ENCODE measurements around the gene VGLL4.

DNA sequence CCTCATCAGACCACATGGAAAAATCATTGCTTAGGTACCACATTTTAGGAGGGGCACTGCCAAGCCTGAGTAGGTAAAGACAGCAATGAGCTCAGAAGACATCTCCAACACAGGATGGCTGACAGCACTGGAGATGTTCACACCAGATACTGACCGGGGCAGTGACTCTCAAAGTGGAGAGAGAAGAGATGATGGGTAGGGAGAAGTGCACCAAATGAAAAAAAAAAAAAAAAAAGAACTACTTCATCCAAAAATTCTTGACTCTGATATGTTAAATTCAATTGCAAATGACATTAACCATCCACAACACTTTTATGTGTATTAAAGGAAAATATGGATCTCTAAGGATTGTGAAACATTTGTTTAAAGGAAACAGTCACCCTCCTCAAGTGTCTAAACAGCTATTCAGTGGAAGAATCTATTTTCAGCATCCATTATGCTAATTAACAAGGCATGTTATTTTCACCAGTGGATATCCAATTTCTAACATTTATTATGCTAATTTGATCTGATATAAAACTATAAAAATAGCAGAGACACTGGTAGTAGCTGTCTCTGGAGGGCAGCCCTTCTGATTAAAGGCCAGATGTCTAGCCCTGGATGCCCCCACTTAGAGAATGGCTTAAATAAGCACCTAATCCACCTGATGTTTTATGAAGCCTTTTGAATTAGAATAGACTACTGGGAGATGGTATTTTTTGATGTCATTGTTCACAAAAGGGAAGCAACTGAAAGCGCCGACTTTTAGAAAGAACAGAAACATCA is 48.2 kb upstream of the VGLL4 start:
- TF ChIP-seq EZH2phosphoT487 (IDR thresholded peaks at IDR 0.05; ENCODE audit: insufficient read depth, low read depth) (no peak), EZH2 (IDR thresholded peaks at IDR 0.05; ENCODE audit: insufficient read depth, poor library complexity, severe bottlenecking) (no peak)

Measured in GM23248 (cell line).